DOHH2 (cell line): Measurements from ENCODE around the gene MEPE.

ENCODE experiments used
- H3F3A ChIP-seq: fragments of 200-600 bp; sonication (generic), shearing (Covaris generic); 2 replicates; pipeline ENCODE4 v1.6.0; 2016; ENCODE audit warnings: antibody characterized with exemption, mild to moderate bottlenecking; ENCODE audit not compliant: control insufficient read depth, insufficient read depth
- H3K27ac ChIP-seq: fragments of 200-600 bp; sonication (generic); 2 replicates; pipeline ENCODE4 v1.5.1; 2014; ENCODE audit warnings: low read depth, mild to moderate bottlenecking, low read length, moderate library complexity
- H3K27me3 ChIP-seq: fragments of 200-600 bp; sonication (generic); 2 replicates; pipeline ENCODE4 v1.6.1; 2014; ENCODE audit warnings: mild to moderate bottlenecking, low read length, mixed read lengths; ENCODE audit not compliant: control insufficient read depth
- H3K36me3 ChIP-seq: fragments of 200-600 bp; sonication (generic); 2 replicates; pipeline ENCODE4 v1.6.1; 2014; ENCODE audit warnings: mild to moderate bottlenecking, low read length, moderate library complexity, mixed read lengths; ENCODE audit not compliant: control insufficient read depth
- H3K4me1 ChIP-seq: fragments of 200-600 bp; sonication (generic); 2 replicates; pipeline ENCODE4 v1.6.1; 2014; ENCODE audit warnings: mild to moderate bottlenecking, low read length, mixed read lengths; ENCODE audit not compliant: control insufficient read depth
- H3K4me2 ChIP-seq: fragments of 200-600 bp; sonication (generic); 2 replicates; pipeline ENCODE4 v1.6.0; 2014; ENCODE audit warnings: mild to moderate bottlenecking, low read length, moderate library complexity
- H3K4me3 ChIP-seq: fragments of 200-600 bp; sonication (generic); 2 replicates; pipeline ENCODE4 v1.5.1; 2014; ENCODE audit warnings: mild to moderate bottlenecking, low read length, mixed read lengths
- H3K79me2 ChIP-seq: fragments of 200-600 bp; sonication (generic); 2 replicates; pipeline ENCODE4 v1.6.1; 2014; ENCODE audit warnings: mild to moderate bottlenecking, low read length, mixed read lengths; ENCODE audit not compliant: control insufficient read depth
- H3K9me2 ChIP-seq: fragments of 200-600 bp; sonication (generic); replicated peaks from 2 replicates; pipeline ENCODE4 v1.6.1; 2014; ENCODE audit warnings: mild to moderate bottlenecking, low read length, mixed read lengths; ENCODE audit not compliant: control insufficient read depth
- H3K9me3 ChIP-seq: fragments of 200-600 bp; sonication (generic); 2 replicates; pipeline ENCODE4 v1.6.1; 2014; ENCODE audit warnings: antibody characterized with exemption, low read length, mixed read lengths; ENCODE audit not compliant: control insufficient read depth, insufficient read depth
- H4K20me1 ChIP-seq: fragments of 200-600 bp; sonication (generic); 2 replicates; pipeline ENCODE4 v1.6.0; 2014; ENCODE audit warnings: low read depth, mild to moderate bottlenecking, antibody characterized with exemption, low read length, moderate library complexity; ENCODE audit not compliant: control insufficient read depth, insufficient read depth
- EZH2phosphoT487 ChIP-seq: fragments of 200-600 bp; sonication (generic); IDR thresholded peaks from 2 replicates; pipeline ENCODE4 v1.6.1; 2017; ENCODE audit warnings: borderline replicate concordance, mild to moderate bottlenecking, antibody characterized with exemption, low read length, moderate library complexity, mixed read lengths
- TF ChIP-seq, protein P1 (sequence below): fragments of 200-600 bp; sonication (generic); IDR thresholded peaks from one replicate; pipeline ENCODE4 v1.5.1; 2014; ENCODE audit warnings: antibody characterized with exemption, mild to moderate bottlenecking, low read depth, low read length; ENCODE audit not compliant: poor library complexity, severe bottlenecking

The MEPE gene

DNA sequence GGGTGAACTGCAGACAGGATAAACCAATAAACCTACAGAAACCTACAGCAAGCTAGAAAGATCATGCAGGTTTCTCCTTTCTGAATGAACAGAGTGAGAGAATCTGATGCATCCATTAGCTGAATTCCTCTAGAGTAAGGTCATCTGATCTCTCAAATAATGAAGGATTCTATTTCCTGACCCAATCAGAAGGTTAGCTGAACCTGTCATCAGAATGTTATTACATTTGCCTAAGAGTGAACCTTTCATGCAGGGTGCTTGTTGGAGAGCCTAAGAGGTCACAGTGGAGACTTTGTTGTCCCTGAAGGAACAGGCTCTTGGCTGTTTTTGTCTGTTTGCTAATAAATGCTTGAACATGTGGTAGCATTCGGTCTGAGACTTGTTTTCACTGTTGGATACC, 24.0 kb downstream of the MEPE start:
- peaks cover 14% of the 10 kb centered on the region for H3K4me1 ChIP-seq
- H3K27me3 ChIP-seq: no peaks in the 10 kb centered on the region
- no peaks in the 10 kb centered on the region for H4K20me1 ChIP-seq
- H3K9me2 ChIP-seq: no peaks in the 10 kb centered on the region
- no peak overlapping the region for H3K27ac ChIP-seq
- no peaks in the 10 kb centered on the region for H3K9me3 ChIP-seq
- no peak overlapping the region for H3K4me3 ChIP-seq
- H3K4me2 ChIP-seq: no peak overlapping the region
- TF ChIP-seq EZH2phosphoT487: no peak
- TF ChIP-seq, protein P1, sequence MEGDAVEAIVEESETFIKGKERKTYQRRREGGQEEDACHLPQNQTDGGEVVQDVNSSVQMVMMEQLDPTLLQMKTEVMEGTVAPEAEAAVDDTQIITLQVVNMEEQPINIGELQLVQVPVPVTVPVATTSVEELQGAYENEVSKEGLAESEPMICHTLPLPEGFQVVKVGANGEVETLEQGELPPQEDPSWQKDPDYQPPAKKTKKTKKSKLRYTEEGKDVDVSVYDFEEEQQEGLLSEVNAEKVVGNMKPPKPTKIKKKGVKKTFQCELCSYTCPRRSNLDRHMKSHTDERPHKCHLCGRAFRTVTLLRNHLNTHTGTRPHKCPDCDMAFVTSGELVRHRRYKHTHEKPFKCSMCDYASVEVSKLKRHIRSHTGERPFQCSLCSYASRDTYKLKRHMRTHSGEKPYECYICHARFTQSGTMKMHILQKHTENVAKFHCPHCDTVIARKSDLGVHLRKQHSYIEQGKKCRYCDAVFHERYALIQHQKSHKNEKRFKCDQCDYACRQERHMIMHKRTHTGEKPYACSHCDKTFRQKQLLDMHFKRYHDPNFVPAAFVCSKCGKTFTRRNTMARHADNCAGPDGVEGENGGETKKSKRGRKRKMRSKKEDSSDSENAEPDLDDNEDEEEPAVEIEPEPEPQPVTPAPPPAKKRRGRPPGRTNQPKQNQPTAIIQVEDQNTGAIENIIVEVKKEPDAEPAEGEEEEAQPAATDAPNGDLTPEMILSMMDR: no peak
- H3K36me3 ChIP-seq: no peaks in the 10 kb centered on the region
- no peaks in the 10 kb centered on the region for H3K79me2 ChIP-seq
- H3F3A ChIP-seq: no peaks in the 10 kb centered on the region

DNA sequence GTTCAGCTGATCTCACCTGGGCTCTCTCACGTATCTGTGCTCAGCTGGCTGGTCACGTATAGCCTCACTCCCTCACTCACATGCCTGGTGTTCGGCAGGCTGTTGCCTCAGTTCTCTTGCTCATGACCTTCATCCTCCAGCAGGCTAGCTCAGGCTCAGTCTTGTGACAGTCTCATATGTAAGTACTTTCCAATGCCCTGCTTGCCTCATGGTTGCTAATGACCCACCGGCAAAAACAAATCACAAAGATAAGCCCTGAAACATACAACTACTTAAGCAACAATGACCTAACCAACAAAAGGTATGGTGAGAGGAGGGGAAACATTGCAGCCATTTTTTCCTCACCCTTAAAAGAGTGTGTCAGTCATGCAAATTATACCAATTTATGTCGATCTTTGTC, 25.0 kb downstream of the MEPE start:
- H3F3A ChIP-seq: no peaks in the 10 kb centered on the region
- no peaks in the 10 kb centered on the region for H3K79me2 ChIP-seq
- H3K4me3 ChIP-seq: no peak overlapping the region
- H3K9me2 ChIP-seq: no peaks in the 10 kb centered on the region
- H3K36me3 ChIP-seq: no peaks in the 10 kb centered on the region
- no peaks in the 10 kb centered on the region for H4K20me1 ChIP-seq
- no peak for TF ChIP-seq EZH2phosphoT487
- TF ChIP-seq, protein P1: no peak
- no peak overlapping the region for H3K4me2 ChIP-seq
- peaks cover 14% of the 10 kb centered on the region for H3K4me1 ChIP-seq
- H3K27ac ChIP-seq: no peak overlapping the region
- no peaks in the 10 kb centered on the region for H3K27me3 ChIP-seq
- no peaks in the 10 kb centered on the region for H3K9me3 ChIP-seq

DNA sequence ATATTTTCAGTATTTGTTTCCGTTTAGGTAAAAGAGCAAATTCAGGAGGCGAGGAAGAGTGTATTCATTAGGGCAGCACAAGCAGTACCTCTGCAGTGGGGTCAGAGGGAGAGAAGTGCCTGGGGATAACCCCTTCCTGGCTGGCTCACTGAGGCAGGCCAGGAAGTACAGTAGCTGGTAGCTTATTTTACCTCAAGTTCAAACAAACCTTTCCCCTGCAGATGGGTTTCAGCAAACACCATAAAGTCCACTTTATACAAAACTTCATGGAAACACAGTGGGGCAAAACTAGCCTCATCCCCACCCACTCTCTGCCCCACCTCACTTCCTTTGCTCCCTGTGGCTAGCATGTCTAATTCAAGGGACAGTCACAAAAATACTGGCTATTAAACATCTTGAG, 29.5 kb downstream of the MEPE start:
- H3K27ac ChIP-seq: no peak overlapping the region
- H3K9me3 ChIP-seq: no peaks in the 10 kb centered on the region
- H3K4me2 ChIP-seq: no peak overlapping the region
- TF ChIP-seq, protein P1: no peak
- no peak for TF ChIP-seq EZH2phosphoT487
- peaks cover 8% of the 10 kb centered on the region for H3K4me1 ChIP-seq
- H3F3A ChIP-seq: no peaks in the 10 kb centered on the region
- no peaks in the 10 kb centered on the region for H3K36me3 ChIP-seq
- no peaks in the 10 kb centered on the region for H3K79me2 ChIP-seq
- no peaks in the 10 kb centered on the region for H3K27me3 ChIP-seq
- H3K9me2 ChIP-seq: no peaks in the 10 kb centered on the region
- no peaks in the 10 kb centered on the region for H4K20me1 ChIP-seq
- no peak overlapping the region for H3K4me3 ChIP-seq

DNA sequence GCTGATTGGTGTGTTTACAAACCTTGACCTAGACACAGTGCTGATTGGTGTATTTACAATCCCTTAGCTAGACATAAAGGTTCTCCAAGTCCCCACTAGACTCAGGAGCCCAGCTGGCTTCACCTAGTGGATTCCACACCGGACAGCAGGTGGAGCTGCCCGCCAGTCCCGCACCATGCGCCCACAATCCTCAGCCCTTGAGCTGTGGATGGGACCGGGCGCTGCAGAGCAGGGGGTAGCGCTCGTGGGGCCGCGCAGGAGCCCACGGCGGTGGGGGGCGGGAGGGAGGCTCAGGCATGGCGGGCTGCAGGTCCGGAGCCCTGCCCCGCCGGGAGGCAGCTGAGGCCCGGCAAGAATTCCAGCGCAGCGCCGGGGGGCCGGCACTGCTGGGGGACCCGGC, 30.7 kb downstream of the MEPE start:
- Histone ChIP-seq H4K20me1 (no peaks in the 10 kb centered on the region), H3K36me3 (no peaks in the 10 kb centered on the region), H3K4me1 (peaks cover 8% of the 10 kb centered on the region), H3K27me3 (no peaks in the 10 kb centered on the region), H3K9me2 (no peaks in the 10 kb centered on the region), H3K27ac (no peak overlapping the region), H3K4me2 (no peak overlapping the region), H3K4me3 (no peak overlapping the region), H3K79me2 (no peaks in the 10 kb centered on the region), H3F3A (no peaks in the 10 kb centered on the region), H3K9me3 (no peaks in the 10 kb centered on the region)
- TF ChIP-seq, protein P1: no peak
- no peak for TF ChIP-seq EZH2phosphoT487
